Panc1 (cell line): Measurements from ENCODE around the gene CRTAC1. TPM values are rescaled to one million over a fixed set of nuclear protein-coding genes. Genes with fewer than 3 reads are reported as not detected.

Experiments used
- ATAC-seq: fragments of 200-7000 bp; cut with Tn5 transposase; 2 replicates; pipeline ENCODE4 v1.9.1; 2020; ENCODE audit warnings: mild to moderate bottlenecking, moderate library complexity
- BruUV-seq: library from RNA; stranded (reverse); fragments of 400-500 nt; replicated peaks from 2 replicates; lab custom pipeline; 2021; lab: Mats Ljungman, UMichigan
- CTCF ChIA-PET: fragments of 300-600 bp; sonication (Branson Sonifier 250); formaldehyde crosslinking; loops from one replicate; lab custom pipeline; 2022; ENCODE audit warnings: antibody characterized with exemption; lab: Charles Lee
- POLR2A ChIA-PET: fragments of 300-600 bp; sonication (Branson Sonifier 250); formaldehyde crosslinking; loops from one replicate; lab custom pipeline; 2022; ENCODE audit warnings: antibody characterized with exemption; lab: Charles Lee
- DNase-seq: peaks from one replicate; pipeline ENCODE4 v3.0.0-alpha.2; 2010; ENCODE audit warnings: low read depth, low spot score
- H3K27ac ChIP-seq: 2 replicates; pipeline ENCODE4 v1.5.1; 2011; ENCODE audit warnings: mild to moderate bottlenecking, low read length, inconsistent platforms
- H3K27me3 ChIP-seq: fragments of 200-500 bp; sonication (Bioruptor generic); 2 replicates; pipeline ENCODE4 v1.6.0; 2014; ENCODE audit warnings: low read length, inconsistent platforms; ENCODE audit not compliant: control insufficient read depth, insufficient read depth
- H3K36me3 ChIP-seq: fragments of 200-500 bp; sonication (Bioruptor generic); 2 replicates; pipeline ENCODE4 v1.5.1; 2014; ENCODE audit warnings: inconsistent platforms, mild to moderate bottlenecking, low read length, moderate library complexity; ENCODE audit not compliant: control insufficient read depth, insufficient read depth
- H3K4me1 ChIP-seq: 2 replicates; pipeline ENCODE4 v1.5.1; 2011; ENCODE audit warnings: inconsistent platforms, mild to moderate bottlenecking, low read length, moderate library complexity; ENCODE audit not compliant: control insufficient read depth, insufficient read depth
- H3K4me3 ChIP-seq, 2 experiments: 2 replicates each; pipeline ENCODE4 v1.5.1; 2011 to 2012; ENCODE audit warnings: low read depth in 2 of 2, low read length in 2 of 2, mild to moderate bottlenecking in 2 of 2, inconsistent platforms in 1 of 2, moderate library complexity in 1 of 2
- H3K9me3 ChIP-seq: fragments of 200-500 bp; sonication (Bioruptor generic); 2 replicates; pipeline ENCODE4 v1.5.1; 2014; ENCODE audit warnings: low read depth, mild to moderate bottlenecking, inconsistent platforms, low read length, moderate library complexity; ENCODE audit not compliant: control insufficient read depth, insufficient read depth
- POLR2AphosphoS5 ChIP-seq: IDR thresholded peaks from 2 replicates; pipeline ENCODE4 v1.6.1; 2012; ENCODE audit warnings: mild to moderate bottlenecking, low read depth, low read length, moderate library complexity
- SIN3A ChIP-seq: IDR thresholded peaks from 2 replicates; pipeline ENCODE4 v1.6.1; 2012; ENCODE audit warnings: low read depth, mild to moderate bottlenecking, low read length, moderate library complexity, borderline replicate concordance; ENCODE audit not compliant: insufficient read depth
- TCF7L2 ChIP-seq: IDR thresholded peaks from 2 replicates; pipeline ENCODE4 v1.6.1; 2011; ENCODE audit warnings: mild to moderate bottlenecking, low read depth, low read length, inconsistent platforms
- in situ Hi-C: cut with HindIII; loops from 2 replicates; pipeline ENCODE4 v1.10.0; 2016; ENCODE audit warnings: low sequenced_read_pairs, low pct_unique_long_range_greater_than_20kb
- intact Hi-C: fragments of 100-400 bp; cut with micrococcal nuclease; formaldehyde crosslinking; loops from one replicate; pipeline ENCODE4 v1.10.0; 2022; ENCODE audit not compliant: unreplicated experiment
- total RNA-seq: library from RNA; stranded (reverse); gene quantifications from one replicate; pipeline ENCODE4 v1.2.1, GENCODE V29; 2021; ENCODE audit not compliant: unreplicated experiment
- TF ChIP-seq, protein P1 (sequence below): fragments of 450-650 bp; IDR thresholded peaks from 2 replicates; pipeline ENCODE4 v1.5.1; 2017; ENCODE audit warnings: mild to moderate bottlenecking
- TF ChIP-seq, protein P2 (sequence below), 2 experiments: IDR thresholded peaks; 2 replicates each; pipeline ENCODE4 v1.6.1; 2011 to 2012; ENCODE audit warnings: low read depth in 2 of 2, control low read depth in 1 of 2, low read length in 1 of 2, mild to moderate bottlenecking in 1 of 2, moderate library complexity in 1 of 2; ENCODE audit not compliant: insufficient read depth in 1 of 2

The CRTAC1 gene
- total RNA-seq, 1 experiment from 2014 or later = 0.23 TPM

DNA sequence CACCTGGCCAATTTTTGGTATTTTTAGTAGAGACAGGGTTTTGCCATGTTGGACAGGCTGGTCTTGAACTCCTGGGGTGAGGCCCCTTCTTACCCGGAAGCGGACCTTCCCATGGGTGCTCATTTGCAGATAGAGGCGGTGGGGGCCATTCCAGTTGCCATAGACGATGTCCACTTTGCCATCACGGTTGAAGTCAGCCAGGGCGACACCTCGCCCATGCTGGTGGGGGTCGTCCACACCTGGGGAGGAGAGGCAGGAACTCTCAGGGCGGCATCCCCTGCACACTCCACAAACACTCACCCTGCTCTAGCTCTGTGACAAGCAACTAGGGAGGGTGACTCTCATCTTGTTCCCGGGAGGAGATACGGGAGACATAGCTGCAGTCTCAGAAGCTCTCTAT, 125.8 kb downstream of the CRTAC1 start:
- H3K4me3 ChIP-seq = no peak overlapping the region
- no peak for TF ChIP-seq TCF7L2
- no peak for TF ChIP-seq SIN3A
- TF ChIP-seq, protein P1, sequence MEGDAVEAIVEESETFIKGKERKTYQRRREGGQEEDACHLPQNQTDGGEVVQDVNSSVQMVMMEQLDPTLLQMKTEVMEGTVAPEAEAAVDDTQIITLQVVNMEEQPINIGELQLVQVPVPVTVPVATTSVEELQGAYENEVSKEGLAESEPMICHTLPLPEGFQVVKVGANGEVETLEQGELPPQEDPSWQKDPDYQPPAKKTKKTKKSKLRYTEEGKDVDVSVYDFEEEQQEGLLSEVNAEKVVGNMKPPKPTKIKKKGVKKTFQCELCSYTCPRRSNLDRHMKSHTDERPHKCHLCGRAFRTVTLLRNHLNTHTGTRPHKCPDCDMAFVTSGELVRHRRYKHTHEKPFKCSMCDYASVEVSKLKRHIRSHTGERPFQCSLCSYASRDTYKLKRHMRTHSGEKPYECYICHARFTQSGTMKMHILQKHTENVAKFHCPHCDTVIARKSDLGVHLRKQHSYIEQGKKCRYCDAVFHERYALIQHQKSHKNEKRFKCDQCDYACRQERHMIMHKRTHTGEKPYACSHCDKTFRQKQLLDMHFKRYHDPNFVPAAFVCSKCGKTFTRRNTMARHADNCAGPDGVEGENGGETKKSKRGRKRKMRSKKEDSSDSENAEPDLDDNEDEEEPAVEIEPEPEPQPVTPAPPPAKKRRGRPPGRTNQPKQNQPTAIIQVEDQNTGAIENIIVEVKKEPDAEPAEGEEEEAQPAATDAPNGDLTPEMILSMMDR = no peak
- TF ChIP-seq POLR2AphosphoS5 = no peak
- TF ChIP-seq, protein P2, sequence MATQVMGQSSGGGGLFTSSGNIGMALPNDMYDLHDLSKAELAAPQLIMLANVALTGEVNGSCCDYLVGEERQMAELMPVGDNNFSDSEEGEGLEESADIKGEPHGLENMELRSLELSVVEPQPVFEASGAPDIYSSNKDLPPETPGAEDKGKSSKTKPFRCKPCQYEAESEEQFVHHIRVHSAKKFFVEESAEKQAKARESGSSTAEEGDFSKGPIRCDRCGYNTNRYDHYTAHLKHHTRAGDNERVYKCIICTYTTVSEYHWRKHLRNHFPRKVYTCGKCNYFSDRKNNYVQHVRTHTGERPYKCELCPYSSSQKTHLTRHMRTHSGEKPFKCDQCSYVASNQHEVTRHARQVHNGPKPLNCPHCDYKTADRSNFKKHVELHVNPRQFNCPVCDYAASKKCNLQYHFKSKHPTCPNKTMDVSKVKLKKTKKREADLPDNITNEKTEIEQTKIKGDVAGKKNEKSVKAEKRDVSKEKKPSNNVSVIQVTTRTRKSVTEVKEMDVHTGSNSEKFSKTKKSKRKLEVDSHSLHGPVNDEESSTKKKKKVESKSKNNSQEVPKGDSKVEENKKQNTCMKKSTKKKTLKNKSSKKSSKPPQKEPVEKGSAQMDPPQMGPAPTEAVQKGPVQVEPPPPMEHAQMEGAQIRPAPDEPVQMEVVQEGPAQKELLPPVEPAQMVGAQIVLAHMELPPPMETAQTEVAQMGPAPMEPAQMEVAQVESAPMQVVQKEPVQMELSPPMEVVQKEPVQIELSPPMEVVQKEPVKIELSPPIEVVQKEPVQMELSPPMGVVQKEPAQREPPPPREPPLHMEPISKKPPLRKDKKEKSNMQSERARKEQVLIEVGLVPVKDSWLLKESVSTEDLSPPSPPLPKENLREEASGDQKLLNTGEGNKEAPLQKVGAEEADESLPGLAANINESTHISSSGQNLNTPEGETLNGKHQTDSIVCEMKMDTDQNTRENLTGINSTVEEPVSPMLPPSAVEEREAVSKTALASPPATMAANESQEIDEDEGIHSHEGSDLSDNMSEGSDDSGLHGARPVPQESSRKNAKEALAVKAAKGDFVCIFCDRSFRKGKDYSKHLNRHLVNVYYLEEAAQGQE (IDR thresholded peaks at IDR 0.05; ENCODE audit: insufficient read depth in 1 of 2, low read depth in 2 of 2, low read length in 1 of 2) = no peak
- intact Hi-C loops (no loop called here), in situ Hi-C loops (no loop called here)
- peaks cover 10% of the 10 kb centered on the region for H3K27me3 ChIP-seq
- no peaks in the 10 kb centered on the region; the same call in 1 of the 2 replicates for H3K4me1 ChIP-seq
- ATAC-seq = no peak
- no peaks in the 10 kb centered on the region for H3K9me3 ChIP-seq
- no peak for DNase-seq
- no peak overlapping the region for H3K27ac ChIP-seq
- ChIA-PET POLR2A (interaction anchor here (0.6 kb wide), 2 partner anchors 263 to 1408 kb away, joined by 8 to 10 read pairs; no protein-coding TSS in a partner anchor), CTCF (interaction anchor here (0.7 to 1.7 kb wide), 3 partner anchors 11 to 136 kb away, joined by 4 to 8 read pairs (median 5); no protein-coding TSS in a partner anchor)
- H3K36me3 ChIP-seq = no peaks in the 10 kb centered on the region
- no TSS peak for BruUV-seq

DNA sequence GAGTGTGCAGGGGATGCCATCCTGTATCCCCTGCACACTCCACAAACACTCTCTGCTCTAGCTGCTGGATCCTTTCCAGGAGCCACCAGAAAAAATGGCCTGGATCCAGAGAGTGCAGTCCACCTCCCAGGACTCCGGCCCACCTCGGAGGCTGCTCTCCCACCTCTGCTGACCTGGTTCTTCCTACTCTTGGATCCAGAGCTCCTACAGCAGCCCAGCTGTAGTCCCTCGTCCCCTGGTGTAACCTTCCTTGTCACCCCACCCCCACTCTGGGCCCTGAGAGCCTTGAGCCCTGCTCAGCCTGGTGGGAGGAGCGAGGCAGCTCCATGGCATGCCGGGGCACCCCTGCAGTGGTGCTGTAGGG, 126.4 kb downstream of the CRTAC1 start:
- intact Hi-C loops (no loop called here), in situ Hi-C loops (no loop called here)
- no peaks in the 10 kb centered on the region for H3K9me3 ChIP-seq
- no peaks in the 10 kb centered on the region; the same call in 1 of the 2 replicates for H3K4me1 ChIP-seq
- CTCF ChIA-PET = interaction anchor here (1.7 kb wide), 1 partner anchor 11 kb away, joined by 5 read pairs; no protein-coding TSS in a partner anchor
- POLR2A ChIA-PET = no interaction called here
- H3K36me3 ChIP-seq = no peaks in the 10 kb centered on the region
- no TSS peak for BruUV-seq
- ATAC-seq = no peak; the same call in 1 of the 2 replicates
- H3K27ac ChIP-seq = no peak overlapping the region
- no peak for DNase-seq
- peaks cover 8% of the 10 kb centered on the region for H3K27me3 ChIP-seq
- H3K4me3 ChIP-seq = no peak overlapping the region
- no peak for TF ChIP-seq SIN3A
- no peak for TF ChIP-seq POLR2AphosphoS5
- TF ChIP-seq TCF7L2 = no peak
- TF ChIP-seq, protein P2 (IDR thresholded peaks at IDR 0.05; ENCODE audit: insufficient read depth in 1 of 2, low read depth in 2 of 2, low read length in 1 of 2) = no peak
